Fibroblast of peridontal ligament (primary cell): Measurements from ENCODE around the gene SHISAL1.

Source experiments
- DNase-seq: peaks from one replicate; pipeline ENCODE4 v3.0.0-alpha.2; 2010; ENCODE audit errors: extremely low read depth

SHISAL1 gene

GRCh38 chr22:44342347-44342956, 29.7 kb upstream of the SHISAL1 start:
- no peak for DNase-seq

DNA sequence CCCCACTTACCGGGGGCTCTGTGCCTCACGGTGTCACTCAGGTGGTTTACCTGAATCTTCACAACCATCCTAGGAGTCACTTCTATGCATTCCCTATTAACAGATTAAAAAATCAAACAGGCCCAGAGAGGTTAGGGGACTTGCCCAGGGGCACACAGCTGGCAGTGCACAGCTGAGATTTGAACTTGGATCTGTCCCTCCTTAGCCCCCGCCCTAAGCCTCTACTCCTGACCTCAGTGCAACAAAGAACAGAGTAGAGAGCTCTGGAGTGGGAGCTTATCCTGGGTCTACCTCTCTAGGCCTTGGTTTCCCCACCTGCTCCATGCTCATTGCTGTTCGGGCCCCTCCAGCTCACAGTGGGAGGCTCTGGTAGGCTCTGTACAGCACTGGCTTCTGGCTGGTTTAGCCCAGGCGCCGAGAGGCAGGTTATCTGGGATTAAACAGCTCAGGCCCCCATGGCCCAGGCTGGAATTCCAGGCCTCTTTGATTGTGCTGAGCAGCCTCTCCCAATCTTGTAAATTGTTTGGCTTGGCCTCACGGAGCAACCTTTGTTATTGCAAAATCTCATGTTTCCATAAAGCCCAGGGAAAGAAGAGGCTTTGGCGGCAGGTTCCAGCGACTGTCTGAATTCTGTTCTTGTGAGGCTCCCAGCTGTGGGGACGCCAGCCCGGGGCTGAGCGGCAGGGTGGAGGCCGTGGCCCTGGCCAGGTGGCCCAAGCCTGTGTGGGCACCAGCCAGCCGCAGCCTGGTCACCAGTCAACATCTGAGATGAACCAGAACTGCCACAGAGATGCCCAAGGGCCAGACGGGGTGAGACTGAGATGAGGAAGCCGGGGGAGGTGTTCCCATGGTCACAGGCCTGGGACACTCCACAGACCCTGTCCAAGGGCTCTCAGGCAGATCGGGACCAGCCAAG, 28.9 kb upstream of the SHISAL1 start:
- peak; percentile 51 for DNase-seq

DNA sequence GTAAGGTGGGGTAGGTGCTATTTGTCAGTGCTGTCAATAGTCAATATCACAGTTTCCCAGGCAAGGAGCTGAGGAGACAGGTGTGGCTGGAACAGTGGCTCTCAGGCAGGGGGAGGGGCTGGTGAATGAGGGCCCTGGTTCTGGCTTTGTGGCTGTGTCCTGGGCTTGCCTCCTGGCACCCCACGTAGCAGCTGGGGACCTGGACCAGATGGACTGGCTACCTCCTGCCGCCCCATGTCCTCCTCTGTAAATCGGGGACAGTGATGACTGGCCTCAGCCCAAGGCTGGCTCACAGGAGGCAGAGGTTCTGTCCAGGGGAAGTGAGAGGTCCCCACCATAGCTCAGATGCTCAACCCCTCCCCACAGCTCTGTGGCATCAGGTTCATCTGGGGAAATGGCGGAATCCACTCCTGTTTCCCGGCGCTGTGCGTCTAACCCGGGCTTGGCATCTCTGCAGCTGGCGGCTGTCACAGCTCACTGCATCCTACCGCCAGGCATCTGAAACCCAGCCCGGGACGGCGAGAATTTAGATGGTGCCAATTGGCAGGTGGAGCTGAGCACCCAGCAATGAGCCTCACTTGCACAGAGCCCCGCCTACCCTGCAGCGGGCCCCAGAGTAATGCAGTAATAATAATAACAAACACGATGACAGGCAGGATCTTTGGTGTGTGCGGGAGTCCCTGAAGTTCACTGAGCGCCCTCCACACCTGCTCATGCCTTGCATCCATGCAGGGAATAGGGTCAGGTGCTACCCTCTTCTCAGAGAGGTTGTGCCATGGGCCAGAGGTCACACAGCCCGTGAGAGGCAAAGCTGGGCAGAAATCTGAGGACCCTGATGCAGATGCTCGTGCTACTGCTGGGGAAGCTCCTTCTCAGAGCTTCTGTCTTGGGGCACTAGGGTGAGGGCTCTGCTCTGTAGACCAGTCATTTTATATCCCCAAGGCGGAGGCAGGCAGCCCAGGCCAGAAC, 27.8 kb upstream of the SHISAL1 start:
- no peak for DNase-seq

GRCh38 chr22:44338906-44339305, 26.2 kb upstream of the SHISAL1 start:
- DNase-seq = no peak

DNA sequence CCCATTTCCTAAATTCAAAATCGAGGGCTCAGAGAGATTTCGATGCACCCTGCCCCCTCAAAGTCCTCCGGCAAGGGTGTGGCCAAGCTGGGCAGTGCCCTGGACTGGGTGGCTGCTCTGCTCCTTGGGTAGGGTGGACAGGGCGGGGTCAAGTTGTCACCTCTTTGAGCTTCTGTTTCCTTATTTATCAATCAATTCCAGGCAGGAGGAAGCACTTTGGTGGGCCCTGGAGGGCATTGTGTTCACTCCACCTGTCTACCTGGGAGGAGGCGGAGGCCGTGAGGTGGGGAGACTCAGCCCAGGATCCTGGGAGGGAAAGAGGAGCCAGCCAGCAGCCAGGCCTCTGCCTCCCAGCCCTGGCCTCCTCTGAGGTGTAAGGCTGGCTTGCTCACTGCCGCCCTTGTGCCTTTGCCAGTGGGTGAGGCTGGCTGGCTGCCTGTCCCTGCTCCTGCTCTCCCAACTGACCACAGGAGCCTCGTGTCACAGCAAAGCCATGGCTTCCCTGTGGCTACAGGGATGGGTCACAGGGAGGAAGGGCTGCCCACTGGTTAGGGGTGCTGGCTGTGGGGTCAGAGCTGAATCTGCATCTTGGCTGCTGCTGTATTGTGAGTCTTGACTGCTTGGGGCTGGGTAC, 25.5 kb upstream of the SHISAL1 start:
- DNase-seq = no peak

- DNase-seq = peak; percentile 55
Measured at GRCh38 chr22:44337678-44338004, 24.9 kb upstream of the SHISAL1 start.

DNA sequence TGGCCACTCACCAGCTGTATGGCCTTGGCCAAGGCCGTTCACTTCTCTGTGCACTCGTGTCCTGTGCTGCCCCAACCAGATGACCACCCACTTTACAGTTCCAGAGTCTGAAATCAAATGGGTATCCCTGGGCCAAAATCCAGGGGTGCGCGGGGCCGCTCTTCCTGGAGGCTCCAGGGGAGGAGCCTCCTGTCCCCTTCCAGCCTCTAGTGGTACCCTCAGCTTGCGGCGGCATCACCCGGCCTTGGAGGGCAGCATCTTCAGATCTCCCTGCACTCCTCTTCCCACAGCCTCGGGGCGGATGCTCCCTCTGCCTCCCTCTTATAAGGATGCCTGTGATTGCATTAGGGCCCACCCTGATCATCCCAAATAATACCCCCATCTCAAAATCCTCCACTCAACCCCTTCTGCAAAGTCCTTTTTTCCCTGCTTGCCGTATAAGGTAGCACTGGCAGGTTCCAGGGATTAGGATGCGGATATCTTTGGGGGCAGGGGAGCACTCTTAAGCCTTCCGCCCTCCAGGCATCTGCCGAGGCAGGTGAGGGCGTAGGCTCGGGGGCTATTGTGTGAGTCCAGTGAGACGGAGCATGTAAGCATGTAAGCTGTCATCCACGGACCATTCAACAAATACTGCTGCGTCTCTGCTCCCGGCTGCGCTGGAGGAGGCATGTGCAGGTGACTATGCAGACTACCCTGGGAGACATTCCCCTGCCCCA, 24.4 kb upstream of the SHISAL1 start:
- DNase-seq = no peak

- no peak for DNase-seq
Measured at GRCh38 chr22:44335903-44336803, 23.4 kb upstream of the SHISAL1 start.

GRCh38 chr22:44335066-44335839, 22.5 kb upstream of the SHISAL1 start:
- DNase-seq = no peak

DNA sequence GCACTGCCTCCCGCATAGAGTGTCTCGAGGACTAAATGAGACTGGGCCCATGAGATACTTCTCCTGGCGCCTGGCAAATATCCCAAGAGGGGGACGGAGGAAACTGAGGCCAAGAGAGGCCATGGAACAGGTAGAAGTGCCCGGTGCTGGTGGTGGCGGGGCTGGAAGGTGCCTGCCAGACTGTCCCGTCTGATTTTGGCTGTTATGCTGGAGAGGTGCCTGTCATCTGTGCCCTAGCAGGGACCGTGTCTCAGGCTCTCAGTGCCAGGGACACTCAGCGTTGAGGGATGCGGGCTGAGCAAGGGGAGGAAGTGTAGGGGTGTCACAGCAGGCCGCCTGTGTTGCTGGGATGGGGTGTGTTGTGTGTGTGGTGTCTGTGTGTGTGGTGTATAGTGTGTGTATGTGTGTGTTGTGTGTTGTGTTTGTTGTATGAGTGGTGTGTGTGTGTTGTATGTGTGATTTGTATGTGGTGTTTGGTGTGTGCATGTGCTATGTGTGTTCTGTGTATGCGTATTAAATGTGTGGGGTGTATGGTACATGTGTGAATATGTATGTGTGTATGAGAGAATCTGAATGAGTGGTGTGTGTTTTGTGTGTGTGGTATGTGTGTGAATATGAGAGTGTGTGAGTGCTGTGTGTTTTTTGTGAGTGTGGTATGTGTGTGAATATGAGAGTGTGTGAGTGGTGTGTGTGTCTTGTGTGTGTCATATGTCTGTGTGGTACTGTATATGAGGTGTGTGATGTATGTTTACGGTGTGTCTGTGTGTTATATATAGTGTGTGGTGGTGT, 21.3 kb upstream of the SHISAL1 start:
- DNase-seq = no peak

GRCh38 chr22:44332946-44333345, 20.2 kb upstream of the SHISAL1 start:
- DNase-seq = no peak

DNA sequence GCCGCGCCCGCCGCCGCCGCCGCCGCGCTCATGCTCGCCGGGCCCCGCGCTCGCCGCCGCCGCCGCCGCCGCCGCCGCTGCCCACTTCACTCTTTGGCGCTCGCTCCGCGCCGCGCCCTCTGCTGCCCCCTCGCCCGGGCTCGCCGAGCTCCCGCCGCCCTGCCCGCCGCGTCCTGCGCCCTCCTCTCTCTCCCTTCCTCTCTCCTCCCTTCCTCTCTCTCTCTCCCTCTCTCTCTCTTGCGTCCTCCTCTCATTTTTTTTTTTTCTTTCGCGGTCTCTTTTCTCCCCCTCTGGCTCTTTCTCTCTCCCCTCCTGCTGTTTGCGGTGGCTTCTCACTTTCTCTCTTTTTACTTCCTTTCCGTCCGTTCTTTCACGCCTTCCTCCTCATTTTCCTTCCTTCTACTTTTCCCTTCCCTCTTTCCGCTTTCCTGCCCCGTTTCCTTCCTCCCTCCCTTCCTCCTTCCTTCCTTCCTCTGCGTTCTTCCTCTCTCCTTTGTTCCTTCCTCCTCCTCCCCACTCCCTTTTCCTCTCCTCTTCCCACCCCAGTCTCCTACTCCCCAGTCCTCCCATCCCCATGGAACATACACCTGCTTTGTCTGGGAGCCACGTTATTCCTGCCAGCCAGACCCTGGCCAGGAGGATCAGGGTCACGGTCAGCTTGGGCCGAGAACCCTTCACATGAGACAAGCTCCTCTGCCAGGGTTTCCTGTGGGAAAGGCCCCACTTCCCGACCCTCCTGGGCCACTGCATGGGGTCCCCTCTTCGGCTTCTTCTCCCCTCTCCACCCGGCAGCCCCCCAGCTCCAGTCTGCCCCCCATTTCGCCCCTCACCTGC, 19.3 kb upstream of the SHISAL1 start:
- no peak for DNase-seq

GRCh38 chr22:44330744-44331660, 18.3 kb upstream of the SHISAL1 start:
- DNase-seq = no peak

DNA sequence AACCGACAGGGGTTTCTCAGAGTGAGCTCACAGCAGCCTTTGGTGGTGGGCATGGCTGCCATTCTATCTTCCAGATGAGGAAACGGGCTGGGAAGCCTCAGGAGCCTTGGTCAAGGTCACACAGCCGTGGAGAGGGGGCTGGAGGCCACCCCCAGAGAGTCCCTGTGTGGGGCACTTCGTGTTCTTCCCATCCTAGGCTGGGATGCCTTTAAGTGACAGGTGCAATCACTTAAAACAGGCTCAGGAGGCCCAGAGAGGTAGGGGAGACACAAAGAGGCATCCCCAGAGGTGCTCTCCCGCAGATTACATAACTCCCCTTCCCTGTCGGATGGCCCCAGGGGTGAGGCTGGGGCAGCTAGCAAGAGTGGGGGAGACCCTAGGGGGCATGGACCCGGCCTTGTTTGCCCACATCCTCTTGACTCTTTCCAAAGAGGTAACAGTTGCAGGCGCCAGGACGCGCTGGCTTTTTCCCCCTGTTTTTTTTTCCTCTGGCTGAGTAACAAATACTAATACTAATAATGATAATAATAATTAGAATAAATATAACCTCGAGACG, 17.5 kb upstream of the SHISAL1 start:
- DNase-seq = no peak

- no peak for DNase-seq
Measured at GRCh38 chr22:44329179-44329796, 16.5 kb upstream of the SHISAL1 start.

- no peak for DNase-seq
Measured at GRCh38 chr22:44328762-44329161, 16.0 kb upstream of the SHISAL1 start.
